Brain microvascular endothelial cell (primary cell): ENCODE results near the gene SNRPN.
"Not testable (repeated sequence)": the region's sequence is repeated elsewhere in the genome, so short reads cannot be mapped to it uniquely, and the experiment has no call there.

ENCODE experiments used
- DNase-seq: peaks from one replicate; pipeline ENCODE4 v3.0.0-alpha.2; 2020
- H3K27ac ChIP-seq: fragments of 250-450 bp; sonication (Bioruptor Pico); 2 replicates; pipeline ENCODE4 v1.5.1; 2020; ENCODE audit warnings: mild to moderate bottlenecking, moderate library complexity
- H3K27me3 ChIP-seq: fragments of 250-450 bp; sonication (Bioruptor Pico); replicated peaks from 2 replicates; pipeline ENCODE4 v1.5.1; 2020; ENCODE audit warnings: mild to moderate bottlenecking
- H3K36me3 ChIP-seq: fragments of 250-450 bp; sonication (Bioruptor Pico); replicated peaks from 2 replicates; pipeline ENCODE4 v1.5.1; 2020; ENCODE audit warnings: mild to moderate bottlenecking
- H3K4me3 ChIP-seq: 2 replicates; pipeline ENCODE4 v1.5.1; 2011; ENCODE audit warnings: low read depth, mild to moderate bottlenecking, control low read depth, low read length, moderate library complexity
- in situ Hi-C: cut with HindIII; loops from 2 replicates; pipeline ENCODE4 v1.10.0; 2017; ENCODE audit warnings: low sequenced_read_pairs, low pct_ligation_motif_present
- TF ChIP-seq, protein P1 (sequence below): IDR thresholded peaks from 2 replicates; pipeline ENCODE4 v1.5.1; 2011; ENCODE audit warnings: low read depth, mild to moderate bottlenecking, moderate library complexity, low read length, control low read depth, inconsistent platforms; ENCODE audit errors: missing control alignments

The SNRPN gene

DNA sequence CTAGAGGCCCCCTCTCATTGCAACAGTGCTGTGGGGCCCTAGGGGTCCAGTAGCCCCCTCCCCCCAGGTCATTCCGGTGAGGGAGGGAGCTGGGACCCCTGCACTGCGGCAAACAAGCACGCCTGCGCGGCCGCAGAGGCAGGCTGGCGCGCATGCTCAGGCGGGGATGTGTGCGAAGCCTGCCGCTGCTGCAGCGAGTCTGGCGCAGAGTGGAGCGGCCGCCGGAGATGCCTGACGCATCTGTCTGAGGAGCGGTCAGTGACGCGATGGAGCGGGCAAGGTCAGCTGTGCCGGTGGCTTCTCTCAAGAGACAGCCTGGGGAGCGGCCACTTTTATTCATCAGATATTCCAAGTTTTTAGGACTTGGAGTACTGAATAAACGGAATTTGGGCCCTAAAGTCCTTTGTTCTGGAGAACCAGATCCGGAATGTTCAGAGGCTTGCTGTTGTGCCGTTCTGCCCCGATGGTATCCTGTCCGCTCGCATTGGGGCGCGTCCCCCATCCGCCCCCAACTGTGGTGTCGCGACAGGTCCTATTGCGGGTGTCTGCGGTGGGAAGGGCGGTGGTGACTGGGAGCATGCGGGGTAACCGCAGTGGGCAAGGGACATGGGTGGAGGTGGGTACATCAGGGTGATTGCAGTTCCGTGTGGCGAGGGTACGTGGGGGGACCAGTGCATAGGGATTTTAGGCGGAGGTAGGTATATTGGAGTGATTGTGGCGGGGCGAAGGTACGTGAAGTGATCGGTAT, at the start of gene SNRPN, which contains the start of gene SNURF:
Gene SNRPN, plus strand, starts transcription at position 205 of the 748 bp plus-strand sequence. CDS start 19,467 bp downstream, outside the sequence.
Gene SNURF, plus strand, starts transcription at position 205 of the 748 bp plus-strand sequence. Its CDS starts 62 bp downstream, at position 267.
- peak; percentile 75 for DNase-seq
- Histone ChIP-seq H3K27ac (peak within 1 kb of the TSS; percentile 91), H3K27me3 (no peaks in the 10 kb centered on the region), H3K4me3 (peak within 1 kb of the TSS; percentile 89), H3K36me3 (no peaks in the 10 kb centered on the region)
- in situ Hi-C loops = no loop called here
- TF ChIP-seq, protein P1, sequence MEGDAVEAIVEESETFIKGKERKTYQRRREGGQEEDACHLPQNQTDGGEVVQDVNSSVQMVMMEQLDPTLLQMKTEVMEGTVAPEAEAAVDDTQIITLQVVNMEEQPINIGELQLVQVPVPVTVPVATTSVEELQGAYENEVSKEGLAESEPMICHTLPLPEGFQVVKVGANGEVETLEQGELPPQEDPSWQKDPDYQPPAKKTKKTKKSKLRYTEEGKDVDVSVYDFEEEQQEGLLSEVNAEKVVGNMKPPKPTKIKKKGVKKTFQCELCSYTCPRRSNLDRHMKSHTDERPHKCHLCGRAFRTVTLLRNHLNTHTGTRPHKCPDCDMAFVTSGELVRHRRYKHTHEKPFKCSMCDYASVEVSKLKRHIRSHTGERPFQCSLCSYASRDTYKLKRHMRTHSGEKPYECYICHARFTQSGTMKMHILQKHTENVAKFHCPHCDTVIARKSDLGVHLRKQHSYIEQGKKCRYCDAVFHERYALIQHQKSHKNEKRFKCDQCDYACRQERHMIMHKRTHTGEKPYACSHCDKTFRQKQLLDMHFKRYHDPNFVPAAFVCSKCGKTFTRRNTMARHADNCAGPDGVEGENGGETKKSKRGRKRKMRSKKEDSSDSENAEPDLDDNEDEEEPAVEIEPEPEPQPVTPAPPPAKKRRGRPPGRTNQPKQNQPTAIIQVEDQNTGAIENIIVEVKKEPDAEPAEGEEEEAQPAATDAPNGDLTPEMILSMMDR = no peak

DNA sequence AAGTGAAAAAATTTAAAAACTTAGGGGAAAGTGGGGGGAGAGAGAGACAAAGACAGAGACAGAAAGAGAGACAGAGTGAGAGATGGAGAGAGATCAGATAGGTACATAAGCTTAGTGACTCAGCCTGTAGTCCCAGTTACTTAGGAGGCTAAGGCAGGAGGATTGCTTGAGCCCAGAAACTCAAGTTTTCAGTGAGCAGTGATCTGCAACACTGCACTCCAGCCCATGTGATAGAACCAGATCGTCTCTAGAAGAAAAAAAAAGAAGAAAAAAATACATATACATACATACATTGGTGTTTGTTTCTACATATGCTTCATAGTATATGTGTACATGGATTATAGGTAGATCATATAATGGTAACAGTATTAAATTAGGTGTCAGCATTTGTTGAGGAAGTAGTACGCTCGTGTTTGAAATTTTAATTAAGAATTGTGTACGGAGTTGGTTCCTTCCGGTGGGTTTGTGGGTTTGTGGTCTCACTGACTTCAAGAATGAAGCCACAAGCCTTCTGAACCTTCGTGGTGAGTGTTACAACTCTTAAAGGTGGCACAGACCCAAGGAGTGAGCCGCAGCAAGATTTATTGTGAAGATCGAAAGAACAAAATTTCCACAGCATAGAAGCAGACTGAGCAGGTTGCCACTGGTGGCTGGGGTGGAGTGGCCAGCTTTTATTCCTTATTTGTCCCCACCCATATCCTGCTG, 38.3 kb upstream of the SNRPN start:
- Histone ChIP-seq H3K27me3 (no peaks in the 10 kb centered on the region), H3K36me3 (no peaks in the 10 kb centered on the region), H3K27ac (no peak overlapping the region), H3K4me3 (no peak overlapping the region)
- in situ Hi-C loops = no loop called here
- TF ChIP-seq, protein P1 = no peak
- no peak for DNase-seq

DNA sequence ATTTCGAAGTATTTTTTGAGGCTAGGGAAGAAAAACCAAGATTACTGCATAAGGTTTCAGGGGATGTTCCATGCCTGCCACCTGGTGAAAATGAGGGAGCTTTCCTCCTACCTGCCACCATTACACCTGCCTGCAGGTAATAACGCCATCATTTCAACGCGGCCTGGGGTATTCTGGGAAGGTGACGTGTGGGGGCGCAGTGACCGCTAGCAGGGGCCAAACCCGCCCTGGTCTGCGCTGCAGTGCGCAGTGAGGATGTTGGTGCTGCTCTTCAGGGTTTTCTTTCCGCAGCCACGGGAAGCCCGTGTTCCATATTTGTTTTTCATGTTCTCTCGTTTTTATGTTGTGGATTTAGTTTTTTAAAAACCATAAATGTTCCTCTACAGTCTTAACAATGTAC, 37.4 kb upstream of the SNRPN start:
- Histone ChIP-seq H3K27ac (no peak overlapping the region), H3K36me3 (no peaks in the 10 kb centered on the region), H3K27me3 (no peaks in the 10 kb centered on the region), H3K4me3 (no peak overlapping the region)
- TF ChIP-seq, protein P1 = no peak
- in situ Hi-C loops = no loop called here
- DNase-seq = no peak

DNA sequence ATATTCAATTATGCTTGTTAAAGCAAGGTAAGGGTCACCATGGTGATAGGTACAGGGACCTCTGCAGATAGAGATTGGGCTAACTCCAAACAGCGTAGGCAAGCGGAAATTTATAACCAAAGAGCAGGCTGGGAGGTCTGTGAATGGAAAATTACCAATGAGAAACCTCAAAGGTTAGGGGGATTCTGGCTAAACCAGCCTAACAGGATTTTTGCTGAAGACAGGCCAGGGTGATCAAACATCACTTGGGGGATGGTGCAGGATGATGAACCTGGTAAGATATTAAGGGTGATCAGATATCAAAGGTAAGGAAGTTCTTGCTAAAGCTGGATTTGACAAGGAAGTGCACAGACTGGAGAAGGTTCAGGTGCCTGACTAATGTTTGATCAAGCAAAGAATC, 35.3 kb upstream of the SNRPN start:
- no peaks in the 10 kb centered on the region for H3K27me3 ChIP-seq
- no peak overlapping the region for H3K4me3 ChIP-seq
- no peak overlapping the region for H3K27ac ChIP-seq
- in situ Hi-C loops = no loop called here
- DNase-seq = no peak
- H3K36me3 ChIP-seq = no peaks in the 10 kb centered on the region
- TF ChIP-seq, protein P1 = no peak

DNA sequence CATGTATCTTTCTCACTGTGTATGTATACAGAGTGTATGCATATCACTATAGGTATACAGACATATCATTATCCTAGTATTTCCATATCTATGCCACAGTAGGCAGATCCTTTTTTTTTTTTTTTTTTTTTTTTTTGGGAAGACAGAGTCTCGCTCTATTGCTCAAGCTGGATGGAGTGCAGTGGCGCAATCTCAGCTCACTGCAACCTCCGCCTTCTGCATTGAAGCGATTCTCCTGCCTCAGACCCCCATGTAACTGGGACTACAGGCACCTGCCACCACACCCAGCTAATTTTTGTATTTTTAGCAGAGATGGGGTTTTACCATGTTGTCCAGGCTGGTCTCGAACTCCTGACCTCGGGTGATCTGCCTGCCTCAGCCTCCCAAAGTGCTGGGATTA, 32.0 kb upstream of the SNRPN start:
- H3K27ac ChIP-seq, DNase-seq, H3K4me3 ChIP-seq, H3K36me3 ChIP-seq, H3K27me3 ChIP-seq, in situ Hi-C loops: not testable (repeated sequence)

DNA sequence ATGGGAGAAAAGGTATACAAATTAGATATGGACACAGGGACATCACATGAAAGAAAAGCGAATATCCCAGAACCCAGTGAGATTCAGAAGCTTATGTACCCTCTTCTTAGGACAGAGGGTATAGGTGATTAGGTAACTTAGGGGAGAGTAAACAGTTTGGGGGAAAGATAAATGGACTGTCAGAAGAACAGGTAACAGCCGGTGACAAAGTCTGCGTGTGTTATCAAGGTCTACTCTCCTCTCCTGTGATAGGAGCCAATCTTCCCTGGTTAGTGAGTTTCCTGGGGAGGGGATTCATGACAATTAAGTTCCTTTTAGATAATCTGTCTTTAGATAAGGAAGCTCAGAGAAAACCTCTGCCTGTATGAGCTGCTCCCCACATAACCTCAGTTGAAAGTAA, 30.6 kb upstream of the SNRPN start:
- Histone ChIP-seq H3K27ac (no peak overlapping the region), H3K4me3 (no peak overlapping the region), H3K36me3 (no peaks in the 10 kb centered on the region), H3K27me3 (no peaks in the 10 kb centered on the region)
- in situ Hi-C loops = no loop called here
- no peak for DNase-seq
- TF ChIP-seq, protein P1 = no peak
